Measurements from ENCODE around the gene CYFIP2. TPM values are rescaled to one million over a fixed set of nuclear protein-coding genes. Genes with fewer than 3 reads are reported as not detected.

Gene CYFIP2
- total and polyA plus RNA-seq, 2 of the 8 experiments (the other 6 are each of a cell fraction or from before 2014, with no cell fraction given) = 45.1 to 80.6 TPM

DNA sequence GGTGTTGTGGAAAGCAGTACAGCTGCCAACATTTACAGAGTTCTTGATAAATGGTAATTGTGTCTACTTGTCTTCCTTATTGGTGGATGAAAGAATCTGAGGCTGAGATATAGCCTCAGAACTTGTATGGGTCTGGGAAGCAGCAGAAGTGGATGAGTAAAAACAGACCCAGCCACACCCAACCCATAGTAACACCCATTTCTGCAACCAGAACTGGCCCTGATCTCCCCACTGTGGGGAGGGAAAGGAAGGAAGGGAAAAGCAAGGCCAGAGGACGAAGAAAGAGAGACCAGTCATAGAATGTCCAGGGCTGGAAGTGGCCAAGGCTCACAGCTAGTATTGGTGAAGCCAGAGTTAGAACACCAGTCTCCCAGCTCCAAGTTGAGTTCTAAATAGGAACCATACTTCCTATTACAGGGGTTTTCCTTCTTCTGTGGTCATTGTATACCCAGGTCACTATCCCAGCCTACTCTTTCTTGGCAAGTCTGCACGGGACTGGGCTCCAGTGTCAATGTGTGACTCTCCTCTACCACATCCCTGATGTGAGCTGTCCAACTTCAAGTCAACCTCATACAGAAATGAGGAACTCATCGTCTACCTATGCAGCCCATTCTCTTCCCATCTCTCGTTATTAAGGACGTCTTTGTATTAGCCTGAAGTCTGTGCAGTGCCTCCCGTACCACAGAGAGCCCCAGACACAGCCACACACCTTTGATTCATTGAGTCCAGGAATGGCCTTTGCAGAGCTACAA lies 49.4 kb upstream of the CYFIP2 start (continued):
- no peak for TF ChIP-seq RNF2 (IDR thresholded peaks at IDR 0.05; ENCODE audit: borderline replicate concordance, low read depth, low read length, missing control alignments, poor library complexity, severe bottlenecking)

All from H1 (cell line).